Erythroblast (primary cell): ENCODE results near the gene PLEKHG1.

ENCODE experiments used
- GATA1 ChIP-seq: IDR thresholded peaks from 2 replicates; pipeline ENCODE4 v1.6.1; 2011; ENCODE audit warnings: low read depth, mild to moderate bottlenecking, control low read depth, low read length, moderate library complexity
- POLR2A ChIP-seq: IDR thresholded peaks from 2 replicates; pipeline ENCODE4 v1.6.1; 2011; ENCODE audit warnings: mild to moderate bottlenecking, low read length

DNA sequence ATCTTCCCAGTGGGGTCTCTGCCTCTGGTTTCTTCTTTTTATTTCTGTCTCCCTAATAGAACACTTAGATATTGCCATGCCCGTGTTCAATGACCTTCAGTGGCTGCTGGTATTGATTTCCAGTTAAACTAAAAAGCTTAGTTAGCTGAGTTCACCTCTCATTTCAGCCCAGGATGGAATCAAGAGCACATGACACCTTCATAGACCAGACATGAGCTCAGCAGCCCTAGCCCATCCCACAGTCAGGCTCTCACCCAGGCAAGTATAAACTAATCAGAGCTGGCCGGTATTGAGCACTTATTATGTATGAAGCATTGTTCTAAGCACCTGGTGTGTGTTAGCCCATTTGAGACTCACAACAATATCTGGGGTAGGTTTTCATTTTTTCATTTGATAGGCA is 33.7 kb upstream of the PLEKHG1 start:
- TF ChIP-seq POLR2A (no peak), GATA1 (no peak)
